Erythroblast (primary cell): ENCODE results near the gene FAIM2.
A peak's percentile ranks its signal among the peaks of the same experiment; 100 is the strongest.

Experiments used
- DNase-seq, 2 experiments: peaks; one replicate each; lab custom pipeline; 2025; lab: John Stamatoyannopoulos, UW
- GATA1 ChIP-seq: IDR thresholded peaks from 2 replicates; pipeline ENCODE4 v1.6.1; 2011; ENCODE audit warnings: low read depth, mild to moderate bottlenecking, control low read depth, low read length, moderate library complexity
- POLR2A ChIP-seq: IDR thresholded peaks from 2 replicates; pipeline ENCODE4 v1.6.1; 2011; ENCODE audit warnings: mild to moderate bottlenecking, low read length

The FAIM2 gene

GRCh38 chr12:49902399-49903350 is 1.0 kb downstream of the FAIM2 start:
- no peak for TF ChIP-seq GATA1
- TF ChIP-seq POLR2A, result no peak
- DNase-seq, result no peak

GRCh38 chr12:49901986-49902385 is 1.7 kb downstream of the FAIM2 start:
- no peak for DNase-seq
- no peak for TF ChIP-seq POLR2A
- no peak for TF ChIP-seq GATA1

GRCh38 chr12:49901026-49901425 is 2.7 kb downstream of the FAIM2 start:
- no peak for TF ChIP-seq GATA1
- no peak for TF ChIP-seq POLR2A
- no peak for DNase-seq

- no peak for TF ChIP-seq POLR2A
- no peak for TF ChIP-seq GATA1
- no peak for DNase-seq
Observed at GRCh38 chr12:49900371-49900770, 3.3 kb downstream of the FAIM2 start.

GRCh38 chr12:49899921-49900320 is 3.8 kb downstream of the FAIM2 start:
- TF ChIP-seq GATA1, result no peak
- no peak for TF ChIP-seq POLR2A

GRCh38 chr12:49899286-49899843 is 4.3 kb downstream of the FAIM2 start:
- DNase-seq, result no peak
- TF ChIP-seq POLR2A, result no peak
- TF ChIP-seq GATA1, result no peak

More at GRCh38 chr12:49899921-49900320, 3.8 kb downstream of the FAIM2 start:
- no peak for DNase-seq

- TF ChIP-seq POLR2A (no peak), GATA1 (no peak)
- DNase-seq, result peak in 1 of 2 experiments; percentile 10
Observed at GRCh38 chr12:49897276-49897675, 6.4 kb downstream of the FAIM2 start.

GRCh38 chr12:49895773-49896172 is 7.9 kb downstream of the FAIM2 start:
- no peak for TF ChIP-seq GATA1
- TF ChIP-seq POLR2A, result no peak
- no peak for DNase-seq

GRCh38 chr12:49894751-49895148 is 8.9 kb downstream of the FAIM2 start:
- no peak for TF ChIP-seq POLR2A
- no peak for TF ChIP-seq GATA1
- no peak for DNase-seq

- TF ChIP-seq POLR2A (no peak), GATA1 (no peak)
- DNase-seq, result peak; percentile 38 to 43
Observed at GRCh38 chr12:49893753-49894750, 9.6 kb downstream of the FAIM2 start.

- TF ChIP-seq POLR2A (no peak), GATA1 (no peak)
- DNase-seq, result peak; percentile 46 to 54
Observed at GRCh38 chr12:49892732-49893317, 10.9 kb downstream of the FAIM2 start.

GRCh38 chr12:49892084-49892731 is 11.5 kb downstream of the FAIM2 start:
- DNase-seq, result peak; percentile 78 to 91
- TF ChIP-seq GATA1, result peak; percentile 66
- no peak for TF ChIP-seq POLR2A

GRCh38 chr12:49891476-49891875 is 12.2 kb downstream of the FAIM2 start:
- TF ChIP-seq POLR2A, result no peak
- no peak for TF ChIP-seq GATA1
- peak; percentile 27 to 32 for DNase-seq
